GM12891 (cell line): ENCODE data around the gene GRB2.

Source experiments
- PAX5 ChIP-seq: IDR thresholded peaks from 2 replicates; pipeline ENCODE4 v1.6.1; 2011; ENCODE audit warnings: low read length, moderate library complexity, mild to moderate bottlenecking; ENCODE audit not compliant: insufficient read depth, severe bottlenecking
- POLR2A ChIP-seq: IDR thresholded peaks from 2 replicates; pipeline ENCODE4 v1.6.1; 2011; ENCODE audit warnings: low read depth, low read length, control low read depth
- POLR2AphosphoS5 ChIP-seq: IDR thresholded peaks from 2 replicates; pipeline ENCODE4 v1.6.1; 2011; ENCODE audit warnings: low read depth, low read length, control low read depth
- POU2F2 ChIP-seq: IDR thresholded peaks from 2 replicates; pipeline ENCODE4 v1.6.1; 2011; ENCODE audit warnings: low read depth, mild to moderate bottlenecking, control low read depth, low read length, moderate library complexity
- TAF1 ChIP-seq: IDR thresholded peaks from 2 replicates; pipeline ENCODE4 v1.6.1; 2011; ENCODE audit warnings: low read depth, low read length, control low read depth

DNA sequence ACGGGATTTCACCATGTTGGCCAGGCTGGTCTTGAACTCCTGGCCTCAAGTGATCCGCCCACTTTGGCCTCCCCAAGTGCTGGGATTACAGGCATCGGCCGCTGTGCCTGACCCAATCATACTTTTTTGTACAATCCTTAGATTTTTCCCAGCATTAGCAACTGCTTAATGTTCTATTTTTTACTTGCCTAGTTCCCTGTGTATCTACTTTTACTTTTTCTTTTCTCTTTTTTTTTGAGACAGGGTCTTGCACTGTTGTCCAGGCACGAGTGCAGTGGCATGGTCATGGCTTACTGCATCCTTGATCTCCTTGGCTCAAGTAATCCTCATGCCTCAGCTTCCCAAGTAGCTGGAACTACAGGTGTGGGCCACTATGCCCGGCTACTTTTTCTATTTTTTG lies 9.5 kb downstream of the GRB2 start:
- TF ChIP-seq TAF1 (no peak), POLR2AphosphoS5 (no peak), POLR2A (no peak), PAX5 (no peak), POU2F2 (no peak)
